Liver (tissue), 3 donors: ENCODE measurements around the gene E2F2.

ENCODE experiments used
- CTCF ChIP-seq: fragments of 150-350 bp; IDR thresholded peaks from 2 replicates; pipeline ENCODE4 v1.5.1; 2017; ENCODE audit warnings: improper control_type of control experiment, low read depth, low read length; ENCODE audit not compliant: missing input control
- MAX ChIP-seq: IDR thresholded peaks from 2 replicates; pipeline ENCODE4 v1.6.1; 2016; ENCODE audit warnings: antibody characterized with exemption
- NR2F2 ChIP-seq: IDR thresholded peaks from 2 replicates; pipeline ENCODE4 v1.6.1; 2016; ENCODE audit warnings: antibody characterized with exemption
- RAD21 ChIP-seq, 2 donors: IDR thresholded peaks; 2 replicates each; pipeline ENCODE4 v1.6.1; 2016; ENCODE audit warnings: antibody characterized with exemption in 2 of 2, mild to moderate bottlenecking in 2 of 2
- REST ChIP-seq: IDR thresholded peaks from 2 replicates; pipeline ENCODE4 v1.6.1; 2016; ENCODE audit warnings: antibody characterized with exemption, mild to moderate bottlenecking
- SP1 ChIP-seq: IDR thresholded peaks from 2 replicates; pipeline ENCODE4 v1.6.1; 2018; ENCODE audit warnings: antibody characterized with exemption, mild to moderate bottlenecking
- TAF1 ChIP-seq: conservative IDR thresholded peaks from 2 replicates; pipeline ENCODE4 v1.6.1; 2016; ENCODE audit warnings: antibody characterized with exemption, mild to moderate bottlenecking
- YY1 ChIP-seq: IDR thresholded peaks from 2 replicates; pipeline ENCODE4 v1.6.1; 2016; ENCODE audit warnings: antibody characterized with exemption, mild to moderate bottlenecking
- ZBTB33 ChIP-seq: IDR thresholded peaks from 2 replicates; pipeline ENCODE4 v1.6.1; 2016; ENCODE audit warnings: antibody characterized with exemption
- donor health status: healthy.
- donor health status: healthy.

GRCh38 chr1:23546897-23547584 lies 16.0 kb upstream of the E2F2 start:
- TF ChIP-seq CTCF (no peak), TAF1 (no peak), YY1 (no peak), ZBTB33 (no peak), RAD21 (IDR thresholded peaks at IDR 0.05) (no peak), SP1 (no peak), MAX (no peak), REST (no peak), NR2F2 (no peak)
